Activated CD8-positive, alpha-beta memory T cell treated with anti-CD3 and anti-CD28 coated beads, Interleukin-2, amount 50 U/mL, for 48 hours (primary cell): ENCODE measurements around the gene BEGAIN.

Experiments used
- DNase-seq: peaks from one replicate; pipeline ENCODE4 v3.0.0-alpha.2; 2020

BEGAIN gene

DNA sequence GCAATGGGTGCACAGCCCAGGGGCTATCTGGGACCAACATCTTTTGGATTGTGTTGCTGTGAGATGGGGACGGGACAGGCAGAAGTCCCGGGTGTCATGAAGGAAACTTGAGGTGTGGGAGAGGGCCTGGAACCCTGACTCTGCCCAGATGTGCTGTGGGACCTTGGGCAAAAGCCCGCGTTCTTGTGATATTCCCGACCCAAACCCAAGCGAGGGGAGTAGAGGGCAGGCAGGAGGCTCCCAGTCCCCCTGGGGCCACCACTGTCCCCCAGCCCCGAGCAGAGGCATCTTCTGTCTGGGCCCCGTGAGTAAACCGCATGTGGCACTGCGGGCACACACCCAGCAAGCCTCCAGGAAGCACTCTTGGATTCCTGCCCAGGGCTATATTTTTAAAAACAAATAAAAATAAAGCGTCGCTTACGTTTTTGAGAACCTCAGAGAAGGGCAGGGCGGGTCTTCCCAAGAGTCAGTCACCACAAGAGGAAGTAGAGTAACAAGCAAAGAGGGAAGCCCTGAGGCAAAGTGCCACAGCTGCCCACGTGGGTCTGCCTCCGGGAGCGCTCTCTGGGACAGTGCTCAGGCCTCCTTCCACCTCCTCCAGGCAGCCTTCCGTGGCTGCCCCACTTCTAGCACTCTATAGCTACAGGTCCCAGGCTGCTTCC lies 39.5 kb downstream of the BEGAIN start:
- peak; percentile 63 for DNase-seq

DNA sequence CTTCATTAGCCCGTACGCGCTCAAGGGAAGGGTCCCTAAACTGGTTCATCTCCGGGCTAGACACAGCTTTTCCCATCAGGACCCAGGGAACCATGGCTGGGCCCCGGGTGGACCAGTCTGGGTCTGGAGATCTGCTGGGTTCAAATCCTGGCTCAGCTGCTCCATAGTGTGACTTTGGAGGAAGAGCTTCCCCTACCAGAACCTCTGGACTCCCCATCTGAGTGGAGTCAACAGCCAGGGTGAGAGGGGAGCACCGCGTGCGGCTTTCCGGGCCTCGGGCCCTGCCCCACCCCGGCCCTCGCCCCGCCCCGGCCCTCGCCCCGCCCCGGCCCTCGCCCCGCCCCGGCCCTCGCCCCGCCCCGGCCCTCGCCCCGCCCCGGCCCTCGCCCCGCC lies 41.2 kb downstream of the BEGAIN start:
- peak; percentile 76 for DNase-seq

DNA sequence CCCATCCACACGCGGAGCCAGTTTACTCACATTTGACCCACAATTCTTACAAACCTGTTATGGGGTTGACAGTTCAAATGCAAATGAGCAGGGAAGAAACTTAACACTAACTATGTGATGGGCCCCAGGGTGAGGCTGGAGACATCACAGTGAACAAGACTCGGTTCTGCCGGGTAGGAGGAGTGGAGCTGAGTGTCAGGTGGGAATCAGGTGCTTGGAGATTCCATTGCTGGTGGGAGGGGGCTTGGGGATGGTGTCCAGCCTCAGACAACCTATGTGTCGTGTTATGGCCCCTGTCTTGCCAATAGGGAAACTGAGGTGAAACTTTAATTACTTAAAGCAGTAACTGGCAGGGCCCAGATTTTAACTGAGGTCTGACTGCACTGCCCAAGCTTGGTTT lies 41.9 kb downstream of the BEGAIN start:
- no peak for DNase-seq

DNA sequence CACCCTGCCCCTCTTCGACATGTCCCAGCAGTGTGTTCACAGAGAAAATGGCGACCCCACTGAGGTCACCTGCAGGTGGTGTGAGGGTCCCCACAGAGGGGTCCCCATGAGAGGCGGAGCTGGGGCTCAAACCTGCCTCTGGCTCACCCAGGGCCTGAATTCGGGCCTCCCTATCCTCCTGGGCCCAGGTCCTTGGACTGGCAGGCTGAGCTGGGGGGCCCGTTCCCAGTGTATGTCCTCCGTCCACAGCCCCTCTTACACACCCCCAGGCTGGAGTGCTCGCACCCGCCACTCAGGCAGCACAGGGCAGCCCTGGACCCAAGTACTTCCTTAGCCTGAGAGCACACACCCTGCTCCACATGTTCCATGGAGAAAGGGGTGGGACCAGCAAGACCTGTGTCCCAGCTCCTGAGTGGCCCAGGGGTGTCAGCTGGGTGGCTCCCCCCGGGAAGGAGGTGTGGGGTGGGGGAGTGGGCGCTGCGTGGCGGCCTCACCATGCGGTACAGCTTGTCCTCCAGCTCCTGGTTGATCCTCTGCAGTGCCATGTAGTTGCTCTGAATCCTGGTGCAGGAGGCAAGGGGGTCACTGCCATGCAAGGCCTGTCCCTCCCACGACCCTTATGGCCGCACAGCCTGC lies 42.6 kb downstream of the BEGAIN start:
- DNase-seq = no peak

DNA sequence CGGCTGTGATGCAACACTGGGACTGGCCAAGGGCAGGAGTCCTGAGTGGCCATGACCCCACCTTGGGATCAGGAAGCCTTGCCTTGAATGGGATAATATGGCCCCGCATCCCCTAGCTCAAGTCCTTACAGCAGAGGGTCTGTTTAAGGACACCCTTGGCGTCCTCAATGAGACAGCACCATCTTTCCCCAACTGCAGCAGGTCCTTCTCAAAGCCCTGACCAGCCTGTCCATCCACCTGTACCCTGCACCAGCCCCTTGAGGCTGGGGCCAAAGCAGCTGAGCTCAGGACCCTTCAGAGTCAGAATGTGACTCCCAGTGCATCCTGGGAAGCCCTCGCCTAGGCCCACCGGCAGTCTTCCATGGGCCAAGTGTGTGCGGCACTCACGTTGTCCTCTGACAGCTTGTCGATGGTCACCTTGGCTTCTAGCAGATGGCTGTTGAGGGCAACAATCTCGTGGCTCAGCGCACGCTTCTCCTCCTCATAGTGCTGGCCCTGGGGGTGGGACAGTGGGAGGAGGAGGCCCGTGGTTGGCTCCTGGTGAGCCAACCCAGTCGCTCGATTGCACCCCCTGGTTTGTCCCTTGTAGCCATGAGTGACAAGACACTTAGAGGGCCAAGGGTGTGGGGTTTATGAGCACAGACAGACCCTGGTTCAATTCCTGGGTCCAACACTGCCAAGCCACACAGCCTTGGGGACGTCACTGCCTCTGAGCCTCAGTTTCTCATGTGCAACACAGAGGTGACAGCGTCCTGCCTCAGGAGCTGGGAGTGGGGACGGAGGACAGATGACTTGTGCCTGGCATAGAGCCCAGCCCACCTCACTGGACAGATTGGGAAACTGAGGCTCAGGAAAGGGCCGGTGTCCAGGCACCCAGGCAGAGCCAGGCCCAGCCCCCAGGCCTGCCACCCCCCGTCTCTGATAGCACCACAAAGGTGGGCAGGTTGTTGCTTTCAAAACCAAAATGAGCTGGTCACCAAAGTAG lies 43.5 kb downstream of the BEGAIN start:
- DNase-seq = no peak

DNA sequence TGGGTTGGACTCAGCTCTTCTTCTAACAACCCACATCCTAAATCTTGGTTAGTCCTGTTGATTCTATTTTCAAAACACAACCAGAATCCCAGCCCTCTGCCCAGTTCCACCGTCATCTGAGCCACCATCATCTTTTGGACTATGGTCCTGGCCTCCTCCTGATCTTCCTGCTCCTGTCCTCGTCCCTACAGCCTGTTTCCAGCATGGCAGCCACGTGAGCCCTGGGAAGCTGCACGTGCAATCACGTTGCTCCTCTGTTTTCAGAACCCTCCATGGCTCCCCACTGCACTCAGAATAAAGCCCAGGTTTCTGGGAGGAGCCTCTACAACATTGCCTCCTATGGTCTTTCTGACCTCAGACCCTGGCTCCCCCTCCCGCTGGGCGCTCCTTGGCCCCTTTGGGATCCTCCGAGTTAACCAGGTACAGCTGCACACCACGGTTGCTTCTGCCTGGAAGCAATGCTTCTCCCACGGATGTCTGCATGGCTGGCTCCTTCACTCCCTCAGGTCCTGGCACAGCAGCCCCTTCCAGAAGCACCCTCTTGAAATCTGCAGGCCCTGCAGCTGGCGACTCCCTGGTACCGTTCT lies 44.5 kb downstream of the BEGAIN start:
- DNase-seq = no peak

DNA sequence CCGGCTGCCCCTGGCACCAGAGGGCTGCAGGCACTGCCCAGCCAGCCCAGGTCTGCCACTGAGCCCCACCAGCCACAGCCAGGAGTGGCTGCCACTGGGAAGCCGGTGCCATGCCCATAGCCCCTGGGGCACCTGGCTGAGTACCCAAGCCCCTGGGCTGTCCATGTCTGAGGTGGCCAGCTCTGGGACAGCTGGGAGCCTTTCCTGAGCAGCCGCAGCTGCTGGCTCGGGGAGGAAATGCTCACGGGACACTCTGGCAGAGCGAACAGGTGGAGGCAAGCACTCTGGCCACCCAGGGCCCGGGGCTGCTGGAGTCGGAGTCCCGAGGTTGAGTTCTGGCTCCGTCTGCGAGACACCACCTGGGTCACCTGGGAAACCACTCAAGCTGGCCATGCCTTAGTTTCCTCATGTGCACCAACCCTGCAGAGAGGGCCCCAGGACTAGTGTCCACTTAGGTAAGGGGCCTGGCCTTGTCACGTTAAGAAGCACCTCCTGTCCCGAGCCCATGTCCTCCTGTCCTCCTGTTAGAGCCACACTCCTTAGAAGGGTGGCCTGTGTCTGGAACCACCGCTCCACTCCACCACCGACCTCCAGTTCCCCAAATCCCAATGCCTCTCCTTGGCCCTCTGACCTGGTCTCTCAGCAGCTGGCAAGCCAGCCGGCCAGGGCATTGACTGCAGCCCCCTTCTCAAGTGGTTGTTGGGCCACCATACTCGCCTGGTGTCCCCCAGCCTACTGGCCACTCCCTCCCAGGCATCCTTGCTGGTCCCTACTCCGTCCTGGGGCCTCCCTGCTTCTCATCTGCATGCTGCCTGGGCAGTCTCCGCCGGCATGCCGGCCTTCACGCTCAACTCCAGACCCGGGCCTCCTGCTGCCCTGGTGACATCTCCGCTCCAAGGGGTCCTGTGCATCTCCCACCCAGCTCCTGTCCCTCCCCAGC lies 45.3 kb downstream of the BEGAIN start:
- no peak for DNase-seq

DNA sequence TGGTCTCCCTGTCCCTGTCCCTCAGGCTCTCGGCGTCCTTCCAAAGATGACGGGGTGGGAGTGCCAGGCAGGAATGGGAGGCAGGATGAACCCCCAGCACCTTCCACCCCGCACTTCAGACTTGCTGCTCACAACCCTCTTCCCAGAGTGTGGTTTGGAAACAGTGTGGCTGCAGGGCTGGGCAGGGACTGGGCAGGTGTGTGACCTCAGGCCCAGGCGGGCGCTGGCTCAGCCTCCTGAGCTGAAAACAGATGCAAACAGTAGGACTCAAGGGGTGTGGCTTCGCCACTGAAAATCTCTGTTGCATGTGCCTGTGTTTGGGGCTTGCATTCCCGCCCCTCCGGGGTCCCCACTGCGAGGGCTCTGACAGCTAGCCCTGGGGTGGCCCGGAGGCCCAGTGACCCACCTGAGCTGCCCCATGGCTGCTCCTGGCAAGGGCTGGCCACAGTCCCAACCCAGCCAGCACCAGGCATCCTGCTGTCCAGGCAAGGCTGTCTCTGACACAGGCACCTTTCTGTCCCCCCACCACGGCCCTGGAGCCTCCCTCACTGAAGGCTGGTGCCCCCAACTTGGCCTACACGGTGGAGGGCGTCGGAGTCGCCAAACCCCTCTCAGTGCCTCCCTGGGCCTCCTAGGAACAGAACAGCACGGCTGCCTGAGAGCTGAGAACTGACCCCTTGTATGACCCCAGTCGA lies 46.1 kb downstream of the BEGAIN start:
- no peak for DNase-seq

DNA sequence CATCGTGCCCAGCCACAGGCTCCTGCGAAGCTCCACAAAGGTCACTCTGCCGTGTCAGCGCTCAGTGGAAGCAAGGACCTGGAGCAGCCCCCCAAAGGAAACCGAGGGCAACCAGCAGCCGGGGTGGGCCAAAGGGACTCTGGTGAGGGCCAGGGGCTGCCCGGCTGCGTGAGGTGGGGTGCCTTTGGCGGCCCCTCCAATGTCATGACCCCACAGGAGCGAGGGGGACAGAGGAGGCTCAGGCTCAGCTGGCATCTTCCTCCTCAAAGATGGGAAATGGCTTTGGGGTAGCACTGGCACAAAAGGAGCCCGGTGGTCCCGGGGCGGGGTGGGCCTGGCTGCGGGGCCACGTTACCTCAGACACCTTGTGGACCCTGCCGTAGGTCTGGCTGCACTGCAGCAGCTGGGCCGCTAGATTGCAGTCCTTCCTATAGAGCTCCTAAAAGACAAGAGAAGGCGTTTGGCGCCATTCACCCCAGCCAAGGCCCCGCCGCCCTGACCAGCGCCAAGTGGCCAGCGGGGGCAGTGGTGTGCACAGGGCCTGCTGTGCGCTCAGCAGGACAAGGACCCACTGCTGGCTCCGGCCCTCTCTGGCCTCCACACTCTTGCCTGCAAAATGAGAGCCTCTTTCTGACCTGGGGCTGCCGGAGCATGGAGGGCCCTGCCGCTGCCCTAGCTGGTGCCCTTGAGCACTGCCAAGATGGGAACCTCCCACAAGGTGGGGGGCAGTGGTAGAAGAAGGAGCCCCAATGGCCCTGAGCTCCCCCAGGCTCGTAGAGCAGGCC lies 46.9 kb downstream of the BEGAIN start:
- no peak for DNase-seq

DNA sequence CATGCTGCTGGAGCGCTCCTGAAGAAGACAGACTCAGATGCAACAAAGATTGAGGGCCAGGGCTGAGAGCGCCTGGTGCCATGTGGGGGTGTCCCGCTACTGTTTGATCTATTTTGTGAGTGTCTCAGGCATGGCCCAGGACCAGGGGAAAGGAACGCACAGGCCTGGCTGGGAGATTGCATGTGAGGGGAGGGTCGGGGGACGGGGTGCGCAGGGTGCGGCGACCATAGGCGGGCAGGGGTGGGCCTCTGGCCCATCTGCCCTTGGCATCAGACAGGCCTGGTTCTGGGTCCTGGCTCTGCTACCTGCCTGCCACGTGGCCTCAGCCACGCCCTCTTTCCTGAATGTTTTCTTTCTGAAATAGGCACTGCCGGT lies 47.5 kb downstream of the BEGAIN start:
- DNase-seq = no peak

DNA sequence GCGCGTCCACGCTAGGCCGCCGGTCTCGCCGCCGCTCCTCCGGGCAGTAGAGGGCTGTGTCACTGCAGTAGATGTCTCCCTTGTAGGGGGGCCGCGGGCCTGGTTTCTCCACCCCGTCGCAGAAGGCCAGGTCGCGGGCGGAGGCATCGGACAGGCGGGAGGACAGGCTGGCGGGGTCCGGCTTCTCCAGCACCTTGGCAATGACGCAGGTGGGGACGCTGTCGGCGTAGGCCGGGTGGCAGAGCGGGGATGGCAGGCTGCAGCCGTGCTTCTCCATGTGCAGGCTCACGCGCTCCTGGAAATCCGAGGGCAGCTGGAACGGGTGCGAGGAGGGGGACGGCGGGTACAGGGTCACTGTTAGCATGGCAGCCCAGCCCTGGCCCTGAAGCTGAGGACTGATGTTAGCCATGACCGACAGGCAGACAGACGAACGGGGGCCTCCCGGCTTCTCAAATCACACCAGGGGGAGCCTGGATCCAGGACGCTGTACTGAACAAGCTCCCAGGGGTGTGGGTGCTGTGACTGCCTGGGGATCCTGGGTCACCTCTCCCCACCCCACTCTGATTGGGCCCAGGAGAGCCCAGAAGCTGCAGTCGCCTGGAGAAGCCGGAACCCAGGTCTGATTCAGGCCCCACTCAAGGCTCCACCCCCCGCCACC lies 48.1 kb downstream of the BEGAIN start:
- DNase-seq = no peak

DNA sequence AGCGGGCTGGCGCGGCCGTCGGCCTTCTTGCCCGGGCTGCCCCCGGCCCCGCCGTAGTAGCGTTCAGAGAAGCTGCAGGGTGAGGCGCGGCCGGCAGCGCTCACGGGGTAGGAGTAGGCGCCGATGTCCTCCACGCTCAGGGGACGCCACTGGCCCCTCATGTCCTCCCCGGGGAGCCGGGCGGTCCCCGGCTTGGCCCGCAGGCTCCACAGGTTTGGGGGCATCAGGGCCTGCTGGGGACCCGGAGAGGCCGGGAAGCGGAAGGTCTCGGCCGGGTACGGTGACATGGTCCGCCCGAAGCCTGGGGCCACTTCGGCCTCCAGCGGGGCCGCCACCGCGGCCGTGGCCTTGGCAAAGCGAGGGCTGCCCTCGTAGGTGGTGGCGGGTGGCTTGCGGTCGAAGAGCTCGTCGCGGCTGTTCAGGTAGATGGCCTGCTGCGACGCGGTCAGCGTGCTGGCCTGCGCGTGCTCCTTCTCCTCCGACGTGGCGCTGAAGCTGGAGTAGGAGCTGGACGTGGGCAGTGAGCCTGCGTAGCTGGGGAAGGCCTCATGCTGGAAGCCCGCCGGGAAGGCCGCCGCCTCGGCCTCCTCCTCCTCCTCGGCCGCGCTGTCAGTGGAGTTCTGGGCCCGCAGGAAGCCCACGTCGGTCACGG lies 48.7 kb downstream of the BEGAIN start:
- no peak for DNase-seq

DNA sequence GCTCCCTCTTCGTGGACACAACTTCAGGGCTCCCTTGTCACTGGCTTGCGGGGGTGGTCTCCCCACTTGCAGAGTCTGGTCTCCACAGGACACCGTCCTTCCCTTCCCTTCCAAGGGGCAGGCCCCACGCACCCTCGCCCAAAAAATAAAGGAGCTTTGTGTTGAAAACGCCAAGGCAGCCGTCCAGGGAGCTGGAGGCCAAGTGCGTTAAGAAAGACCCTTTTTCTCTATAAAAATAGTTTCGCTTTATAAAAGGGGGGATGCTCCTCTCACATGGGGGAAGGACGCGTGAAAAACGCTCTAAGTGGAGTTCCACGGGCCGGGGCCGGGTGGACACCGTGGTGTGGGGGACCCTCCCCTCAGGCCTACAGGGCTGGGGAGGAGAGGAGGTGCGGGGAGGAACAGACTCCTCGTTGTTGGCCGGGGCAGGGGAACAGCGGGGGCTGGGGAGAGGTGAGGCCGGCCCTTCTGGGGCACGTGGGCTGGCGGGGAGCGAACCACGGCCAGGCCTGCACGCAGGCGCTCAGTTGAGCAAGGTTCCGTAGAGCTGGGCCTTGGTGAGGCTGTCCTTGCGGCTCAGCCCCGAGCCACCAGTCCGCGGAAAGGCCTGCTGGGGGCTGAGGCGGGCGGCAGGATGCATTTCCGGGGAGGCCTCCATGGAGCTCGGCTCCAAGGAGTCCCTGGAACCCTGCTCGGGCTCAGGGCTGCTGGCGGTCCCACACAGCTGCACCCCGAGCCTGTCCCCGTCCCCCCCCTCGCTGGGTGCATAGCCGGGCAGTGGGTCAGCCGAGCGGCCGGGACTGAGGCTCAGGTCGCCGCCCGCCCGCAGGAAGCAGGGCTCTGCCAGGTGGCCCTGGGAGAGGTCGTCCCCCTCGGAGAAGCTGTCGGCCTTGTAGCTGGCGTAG lies 49.5 kb downstream of the BEGAIN start:
- DNase-seq = peak; percentile 38

DNA sequence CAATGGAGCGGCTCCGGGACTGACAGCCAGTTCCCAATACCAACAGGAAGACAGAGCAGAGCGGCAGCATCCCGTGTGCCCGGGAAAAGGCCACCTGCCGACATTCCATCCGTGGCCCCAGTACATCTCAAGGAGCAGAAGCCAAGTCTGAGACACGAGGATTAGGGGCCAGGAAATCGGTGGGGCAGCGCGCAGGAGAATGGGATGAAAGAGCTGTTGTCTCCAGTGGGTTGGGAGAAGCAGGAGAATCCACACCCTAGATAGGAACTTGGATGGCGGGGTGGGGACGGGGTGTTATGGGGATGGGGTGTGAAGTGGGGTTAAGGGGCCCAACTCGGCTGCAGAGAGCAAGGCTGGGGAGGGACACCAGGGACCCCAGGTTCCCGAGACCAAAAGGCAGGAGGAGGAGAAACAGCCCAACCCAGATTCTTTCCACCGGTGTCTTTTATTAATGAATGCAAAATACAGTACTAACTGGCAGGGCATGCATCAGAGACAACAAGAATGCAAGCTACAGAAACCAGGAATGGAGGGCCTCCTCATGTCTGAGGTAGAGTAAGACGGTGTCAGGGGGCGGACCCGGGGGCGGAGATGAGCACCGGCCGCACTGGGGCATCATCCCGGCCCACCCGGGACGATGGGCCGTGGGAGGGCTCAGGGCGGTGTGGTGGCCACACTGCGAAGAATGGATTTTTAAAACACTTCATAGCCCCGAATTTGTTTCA lies 50.3 kb downstream of the BEGAIN start:
- peak; percentile 34 for DNase-seq

DNA sequence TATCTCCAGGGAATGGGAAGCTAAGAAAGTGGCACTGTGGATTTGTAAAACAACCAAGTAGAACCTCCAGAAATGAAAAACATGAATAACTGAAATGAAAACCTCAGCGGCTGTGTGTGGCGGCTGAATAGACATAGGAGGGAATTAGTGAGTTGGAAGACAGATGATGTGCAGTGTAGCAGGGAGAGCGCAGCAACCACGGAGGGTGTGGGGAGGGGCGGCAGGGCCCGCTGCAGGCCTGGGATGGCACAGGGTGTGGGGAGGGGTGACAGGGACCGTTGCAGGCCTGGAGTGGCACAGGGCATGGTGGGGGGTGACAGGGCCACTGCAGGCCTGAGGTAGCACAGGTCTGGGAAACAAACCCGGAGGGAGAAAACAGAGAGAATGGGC lies 51.1 kb downstream of the BEGAIN start:
- DNase-seq = peak; percentile 32

DNA sequence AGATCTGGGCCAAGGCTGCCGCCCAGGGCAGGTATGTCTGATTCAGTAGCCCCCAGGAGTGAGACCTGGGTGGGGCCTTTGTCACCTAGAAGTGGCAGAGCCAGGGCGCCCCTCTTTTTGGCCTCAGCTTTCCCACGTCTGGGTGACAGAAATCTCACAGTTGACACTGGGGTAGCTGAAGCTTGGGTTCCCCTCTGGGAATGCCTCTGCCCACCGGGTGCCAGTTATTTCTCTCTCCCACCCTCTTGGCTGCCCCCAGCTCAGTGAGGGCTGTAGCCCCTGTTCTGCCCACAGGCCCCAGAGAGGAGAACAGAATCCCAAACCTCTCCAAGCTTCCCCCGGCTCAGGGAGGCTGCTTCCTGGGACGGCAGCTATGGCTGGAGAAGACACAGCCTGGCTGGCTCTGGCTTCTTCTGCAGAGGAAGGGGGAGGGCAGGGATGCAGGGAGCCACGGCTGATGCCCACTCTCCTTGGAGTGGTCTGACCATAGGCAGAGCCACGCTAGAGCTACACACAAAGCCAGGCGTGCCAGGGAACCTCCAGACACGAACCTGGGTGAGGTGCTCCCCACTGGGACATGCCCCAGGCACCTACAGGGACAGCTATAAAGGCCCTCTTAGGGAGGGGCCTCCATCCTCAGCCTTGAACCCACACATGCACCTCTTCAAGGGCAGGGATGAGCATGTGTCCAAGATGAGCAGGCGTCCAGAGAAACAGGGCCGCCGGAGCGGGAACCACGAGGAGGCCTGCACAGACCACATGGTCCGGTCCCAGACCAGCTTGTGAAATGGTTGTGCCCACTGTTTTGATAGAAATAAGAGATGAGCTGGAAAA lies 51.7 kb downstream of the BEGAIN start:
- peak; percentile 49 for DNase-seq
